Osteoblast (primary cell): ENCODE measurements around the gene SS18L1. TPM values are rescaled to one million over a fixed set of nuclear protein-coding genes. Genes with fewer than 3 reads are reported as not detected.

Experiments
- DNase-seq: peaks from one replicate; pipeline ENCODE4 v3.0.0; 2011; ENCODE audit warnings: low spot score, mixed read lengths; ENCODE audit not compliant: insufficient read length; ENCODE audit errors: missing footprints
- H2AFZ ChIP-seq: 2 replicates; pipeline ENCODE4 v1.6.0; 2011; ENCODE audit warnings: mild to moderate bottlenecking, low read length
- H3K27ac ChIP-seq: 2 replicates; pipeline ENCODE4 v1.5.1; 2011; ENCODE audit warnings: mild to moderate bottlenecking, low read depth, low read length, moderate library complexity
- H3K27me3 ChIP-seq: 2 replicates; pipeline ENCODE4 v1.6.0; 2012; ENCODE audit warnings: mild to moderate bottlenecking, control low read depth, inconsistent platforms, low read length, moderate library complexity; ENCODE audit not compliant: insufficient read depth
- H3K36me3 ChIP-seq: 2 replicates; pipeline ENCODE4 v1.5.1; 2011; ENCODE audit warnings: mild to moderate bottlenecking, low read length, control low read depth, moderate library complexity; ENCODE audit not compliant: insufficient read depth
- H3K4me1 ChIP-seq: 2 replicates; pipeline ENCODE4 v1.5.1; 2011; ENCODE audit warnings: mild to moderate bottlenecking, low read length, control low read depth, moderate library complexity; ENCODE audit not compliant: insufficient read depth
- H3K4me2 ChIP-seq: 2 replicates; pipeline ENCODE4 v1.6.0; 2011; ENCODE audit warnings: mild to moderate bottlenecking, low read length; ENCODE audit not compliant: insufficient read depth
- H3K4me3 ChIP-seq: fragments of 200-600 bp; sonication (generic); 3 replicates; pipeline ENCODE4 v1.5.1; 2012; ENCODE audit warnings: mild to moderate bottlenecking, low read length, inconsistent platforms; ENCODE audit not compliant: insufficient read depth
- H3K79me2 ChIP-seq: 2 replicates; pipeline ENCODE4 v1.6.0; 2012; ENCODE audit warnings: mild to moderate bottlenecking, low read length, control low read depth, inconsistent platforms; ENCODE audit not compliant: insufficient read depth
- H3K9me3 ChIP-seq: 2 replicates; pipeline ENCODE4 v1.5.1; 2011; ENCODE audit warnings: low read depth, low read length, control low read depth
- H4K20me1 ChIP-seq: 2 replicates; pipeline ENCODE4 v1.6.0; 2012; ENCODE audit warnings: mild to moderate bottlenecking, low read length, control low read depth; ENCODE audit not compliant: insufficient read depth
- total RNA-seq: library from RNA; depleted of rRNA; stranded (reverse); fragments of >200 nt; gene quantifications from 2 replicates; pipeline ENCODE4 v1.2.3, GENCODE V29; 2012
- TF ChIP-seq, protein P1 (sequence below): IDR thresholded peaks from 2 replicates; pipeline ENCODE4 v1.5.1; 2011; ENCODE audit warnings: mild to moderate bottlenecking, low read depth, low read length, moderate library complexity; ENCODE audit errors: extremely low read depth

SS18L1 gene
- total RNA-seq, 1 donor: 12.7 TPM

GRCh38 chr20:62231292-62231691 is 87.7 kb downstream of the SS18L1 start:
- no peak for DNase-seq
- TF ChIP-seq, protein P1, sequence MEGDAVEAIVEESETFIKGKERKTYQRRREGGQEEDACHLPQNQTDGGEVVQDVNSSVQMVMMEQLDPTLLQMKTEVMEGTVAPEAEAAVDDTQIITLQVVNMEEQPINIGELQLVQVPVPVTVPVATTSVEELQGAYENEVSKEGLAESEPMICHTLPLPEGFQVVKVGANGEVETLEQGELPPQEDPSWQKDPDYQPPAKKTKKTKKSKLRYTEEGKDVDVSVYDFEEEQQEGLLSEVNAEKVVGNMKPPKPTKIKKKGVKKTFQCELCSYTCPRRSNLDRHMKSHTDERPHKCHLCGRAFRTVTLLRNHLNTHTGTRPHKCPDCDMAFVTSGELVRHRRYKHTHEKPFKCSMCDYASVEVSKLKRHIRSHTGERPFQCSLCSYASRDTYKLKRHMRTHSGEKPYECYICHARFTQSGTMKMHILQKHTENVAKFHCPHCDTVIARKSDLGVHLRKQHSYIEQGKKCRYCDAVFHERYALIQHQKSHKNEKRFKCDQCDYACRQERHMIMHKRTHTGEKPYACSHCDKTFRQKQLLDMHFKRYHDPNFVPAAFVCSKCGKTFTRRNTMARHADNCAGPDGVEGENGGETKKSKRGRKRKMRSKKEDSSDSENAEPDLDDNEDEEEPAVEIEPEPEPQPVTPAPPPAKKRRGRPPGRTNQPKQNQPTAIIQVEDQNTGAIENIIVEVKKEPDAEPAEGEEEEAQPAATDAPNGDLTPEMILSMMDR: no peak
- Histone ChIP-seq H3K4me3 (no peak overlapping the region), H3K27ac (no peak overlapping the region), H3K36me3 (no peaks in the 10 kb centered on the region), H3K27me3 (peaks cover 4% of the 10 kb centered on the region), H4K20me1 (no peaks in the 10 kb centered on the region), H3K9me3 (no peaks in the 10 kb centered on the region), H3K79me2 (no peaks in the 10 kb centered on the region), H3K4me2 (no peak overlapping the region), H3K4me1 (no peaks in the 10 kb centered on the region), H2AFZ (no peak overlapping the region)

Other genes starting within 250 kb of the SS18L1 start
- 4.3 and 4.7 TPM in 2 replicates for gene TAF4, start 77.9 kb upstream of the SS18L1 start, total RNA-seq
- 41.8 and 48.5 TPM in 2 replicates for gene LSM14B, start 21.3 kb upstream of the SS18L1 start, total RNA-seq
- gene PSMA7, start 375 bp upstream of the SS18L1 start, total RNA-seq: 208 and 215 TPM in 2 replicates
- gene MTG2, start 39.3 kb downstream of the SS18L1 start, total RNA-seq: 22.1 and 25.0 TPM in 2 replicates
- not detected in 2 replicates for gene HRH3, start 76.5 kb downstream of the SS18L1 start, total RNA-seq
- gene OSBPL2, start 94.8 kb downstream of the SS18L1 start, total RNA-seq: 35.8 and 39.8 TPM in 2 replicates
- 93.1 and 103 TPM in 2 replicates for gene ADRM1, start 159.2 kb downstream of the SS18L1 start, total RNA-seq
- 0.88 and 2.2 TPM in 2 replicates for gene LAMA5, start 223.5 kb downstream of the SS18L1 start, total RNA-seq
- 460 and 508 TPM in 2 replicates for gene RPS21, start 243.3 kb downstream of the SS18L1 start, total RNA-seq